ENCODE results near the gene OR7D2.
"Not testable (repeated sequence)": the region's sequence is repeated elsewhere in the genome, so short reads cannot be mapped to it uniquely, and the experiment has no call there.

Gene OR7D2

DNA sequence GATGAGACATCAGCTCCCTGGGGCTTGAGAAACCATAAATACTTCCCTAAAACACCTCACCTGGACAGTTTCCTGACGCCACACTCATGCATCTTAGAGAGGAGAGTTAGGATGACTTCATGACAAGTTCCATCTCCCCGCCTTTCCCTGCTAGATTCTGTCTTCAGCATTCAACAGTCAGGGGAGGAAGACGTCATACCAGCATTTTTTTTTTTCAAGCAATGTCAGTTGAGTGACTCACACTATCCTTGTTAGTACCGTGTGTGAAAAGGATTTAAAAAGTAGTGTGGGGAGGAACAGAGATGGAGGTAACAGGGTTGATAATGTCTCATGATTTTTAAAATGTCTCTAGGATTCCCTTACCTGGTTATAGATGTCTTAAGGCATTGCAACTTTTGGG lies at the start of gene OR7D2:
Gene OR7D2, plus strand, starts transcription at position 79 of the 400 bp plus-strand sequence. CDS start 6,803 bp downstream, outside the sequence.
- no peak for DNase-seq

DNA sequence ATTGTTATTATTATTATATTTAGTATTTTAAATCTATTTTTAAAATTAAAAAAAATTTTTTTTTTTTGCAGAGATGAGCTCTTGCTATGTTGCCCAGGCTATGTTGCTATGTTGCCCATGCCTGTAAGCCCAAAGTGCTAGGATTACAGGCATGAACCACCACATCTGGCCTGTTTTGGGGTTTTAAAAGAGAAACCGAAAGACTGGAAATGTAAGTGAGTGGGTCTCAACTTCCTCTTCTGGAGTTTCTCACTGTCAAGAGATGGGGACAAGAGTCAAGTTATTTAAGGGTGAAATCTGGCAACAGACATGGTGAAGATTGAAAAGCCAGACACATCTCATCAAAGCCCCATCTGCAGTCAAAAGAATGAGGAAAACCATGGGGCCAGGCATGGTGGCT lies 47.8 kb upstream of the OR7D2 start:
- DNase-seq = peak; percentile 5

DNA sequence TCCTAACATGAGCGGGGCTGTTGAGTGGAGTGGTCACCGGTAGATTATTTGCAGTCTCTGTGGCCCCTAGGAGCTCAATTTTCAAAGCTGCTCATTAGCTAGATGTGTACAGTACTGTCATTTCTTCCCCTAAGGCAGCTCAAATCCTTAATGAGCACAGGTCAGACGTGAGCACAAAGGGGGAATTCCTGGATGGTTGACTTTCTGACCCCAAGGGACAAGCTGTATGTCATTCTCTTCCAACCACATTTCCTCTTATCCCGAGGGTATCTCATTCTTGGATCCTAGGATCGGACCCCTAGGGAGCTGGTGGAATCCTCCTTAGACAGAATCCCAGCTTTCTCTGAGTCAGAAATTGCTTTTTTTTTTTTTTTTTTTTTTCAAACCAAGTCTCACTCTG lies 46.4 kb upstream of the OR7D2 start:
- DNase-seq = no peak

DNA sequence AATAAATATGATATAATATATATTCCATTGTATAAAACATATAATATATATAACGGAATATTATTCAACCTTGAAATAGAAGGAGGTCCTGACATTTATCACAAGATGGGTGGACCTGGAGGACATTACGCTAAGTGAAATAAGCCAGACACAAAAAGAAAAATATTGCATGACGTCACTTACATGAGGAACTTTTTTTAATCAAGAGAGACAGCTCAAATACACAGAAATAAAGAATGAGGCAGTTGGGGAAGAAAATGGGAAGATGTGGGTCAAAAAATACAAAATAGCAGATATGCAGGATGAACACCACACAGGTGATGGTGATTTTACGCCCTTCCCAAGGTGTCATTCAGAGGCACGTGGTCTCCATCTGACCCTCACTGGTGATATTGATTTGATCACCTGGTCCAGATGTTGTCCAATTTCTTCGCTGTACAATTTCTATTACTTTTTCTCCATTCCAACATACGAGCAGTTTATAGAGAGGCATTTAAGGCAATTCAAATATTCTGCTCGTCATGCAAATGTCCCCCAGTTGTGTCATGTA lies 39.1 kb upstream of the OR7D2 start:
- DNase-seq = no peak

DNA sequence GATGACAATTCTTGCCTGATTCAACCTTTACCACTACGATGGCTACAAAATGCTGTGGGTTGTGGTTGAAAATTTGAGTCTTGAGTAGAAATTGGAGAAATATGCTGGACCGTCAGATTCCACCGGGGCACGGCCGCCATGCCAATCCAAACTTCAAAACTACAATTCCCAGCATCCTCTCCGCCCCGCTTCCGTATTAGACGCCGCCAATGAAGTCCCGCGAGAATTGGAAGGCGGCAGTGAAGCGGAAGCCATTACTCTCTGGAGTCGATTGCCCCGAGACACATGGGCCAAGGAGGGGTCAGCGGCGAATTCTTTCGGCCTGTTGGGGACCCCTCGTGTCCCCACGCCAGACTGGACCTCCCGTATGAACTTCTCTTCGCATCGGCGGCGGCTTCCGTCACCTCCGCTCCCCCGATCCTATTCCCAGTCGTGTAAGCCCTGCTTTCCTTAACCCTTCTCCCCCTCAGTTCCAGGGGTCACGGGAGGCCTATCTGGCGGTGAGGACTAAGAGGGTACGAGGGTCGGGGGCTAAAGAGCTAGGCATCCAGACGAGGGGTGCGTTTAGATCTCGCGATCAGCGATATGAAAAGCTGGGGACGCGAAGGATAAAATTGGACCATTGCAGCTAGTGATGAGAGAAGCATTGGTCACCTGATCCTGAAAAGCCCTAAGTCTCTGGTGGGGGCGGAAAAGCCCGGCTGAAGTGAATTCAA lies 38.5 kb upstream of the OR7D2 start, which contains the start of gene ZNF317:
Gene ZNF317, plus strand, starts transcription at position 239 of the 716 bp plus-strand sequence. CDS start 15,620 bp downstream, outside the sequence.
- DNase-seq = peak; percentile 94

DNA sequence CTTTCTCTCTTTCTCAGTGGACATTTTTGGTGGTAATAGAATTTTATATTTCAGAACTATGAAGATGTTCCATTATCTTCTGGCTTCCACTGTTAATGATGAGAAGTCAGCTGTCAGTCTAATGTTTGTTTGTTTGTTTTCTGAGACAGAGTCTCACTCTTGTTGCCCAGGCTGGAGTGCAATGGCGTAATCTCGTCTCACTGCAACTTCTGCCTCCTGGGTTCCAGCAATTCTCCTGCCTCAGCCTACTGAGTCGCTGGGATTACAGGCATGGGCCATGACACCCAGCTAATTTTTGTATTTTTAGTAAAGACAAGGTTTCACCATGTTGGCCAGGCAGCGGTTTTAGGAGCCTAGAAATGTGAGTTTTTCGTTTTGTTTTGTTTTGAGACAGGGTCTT lies 33.9 kb upstream of the OR7D2 start:
- no peak for DNase-seq

DNA sequence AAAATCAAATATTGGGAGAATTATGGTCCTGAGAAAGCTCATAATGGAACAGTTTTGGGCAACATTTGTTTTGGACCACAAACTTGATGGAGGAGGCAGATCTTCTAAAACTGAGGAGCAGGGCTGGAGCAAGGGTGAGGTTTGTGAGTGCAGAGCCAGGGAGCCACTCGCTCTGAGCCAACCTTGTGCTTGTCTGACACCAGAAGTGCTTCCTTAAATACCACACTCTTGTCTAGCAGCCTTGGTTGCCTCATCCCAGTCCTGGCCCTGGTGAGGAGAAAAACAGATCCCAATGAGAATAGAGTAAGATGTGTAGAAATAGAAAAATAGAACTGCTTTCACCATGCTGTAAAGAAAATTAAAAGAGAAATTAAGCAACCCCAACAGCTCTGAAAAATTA lies 31.9 kb upstream of the OR7D2 start:
- DNase-seq = no peak

DNA sequence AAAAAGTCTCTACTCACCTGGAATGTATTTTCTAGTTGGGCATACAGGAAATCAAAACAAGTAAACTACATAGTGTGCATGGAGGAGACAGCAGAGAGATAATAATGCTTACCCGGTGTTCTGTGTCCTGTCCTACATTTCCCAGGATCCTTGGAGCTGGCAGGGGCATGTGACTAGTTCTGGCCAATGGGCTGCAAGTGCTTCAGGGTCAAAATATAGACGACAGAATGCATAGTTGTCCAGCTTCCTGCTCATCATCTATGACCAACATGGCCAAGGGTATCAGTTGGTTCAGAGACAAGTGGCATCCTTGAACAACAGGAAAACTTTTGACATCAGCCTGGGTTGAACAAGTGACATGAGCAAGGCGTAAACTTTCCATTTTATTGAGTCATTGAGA lies 30.1 kb upstream of the OR7D2 start:
- DNase-seq = no peak

DNA sequence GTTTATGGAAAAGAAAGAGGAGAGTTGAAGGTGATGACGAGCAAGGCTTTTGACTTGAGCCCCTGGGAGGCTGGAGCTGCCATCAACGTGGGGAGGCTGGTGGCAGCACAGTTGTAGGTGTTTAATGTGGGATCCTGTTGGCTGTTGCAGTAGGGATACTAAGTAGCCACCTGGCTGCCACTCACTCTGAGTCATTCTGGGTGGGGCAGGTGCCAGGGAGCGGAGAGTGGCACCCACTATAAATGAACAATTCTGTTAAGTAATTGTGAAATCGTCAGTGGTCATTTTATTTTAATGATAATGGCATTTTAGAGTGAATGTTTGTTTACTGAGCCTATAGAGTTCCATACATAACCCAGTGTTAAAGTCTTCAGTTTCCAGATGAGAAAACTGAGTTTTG lies 28.8 kb upstream of the OR7D2 start:
- DNase-seq = no peak

DNA sequence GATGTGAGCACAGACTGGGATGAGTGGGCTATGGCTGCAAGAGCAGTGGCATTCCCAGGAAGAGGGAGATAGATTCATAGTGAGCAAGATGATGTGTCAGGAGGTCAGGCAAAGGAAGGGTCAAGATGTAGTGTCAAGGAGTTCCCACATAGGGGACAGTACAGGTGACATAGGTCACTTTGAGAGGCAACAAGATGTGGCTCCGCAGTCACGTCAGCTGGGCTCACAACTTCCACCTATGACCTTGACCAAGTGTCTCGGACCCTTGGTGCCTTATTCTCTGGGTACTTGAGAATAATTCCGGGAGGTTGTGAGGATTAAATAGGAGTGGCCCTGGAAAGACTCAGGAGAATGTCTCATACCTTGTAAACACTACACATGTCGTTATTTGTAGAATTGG lies 28.1 kb upstream of the OR7D2 start:
- no peak for DNase-seq

DNA sequence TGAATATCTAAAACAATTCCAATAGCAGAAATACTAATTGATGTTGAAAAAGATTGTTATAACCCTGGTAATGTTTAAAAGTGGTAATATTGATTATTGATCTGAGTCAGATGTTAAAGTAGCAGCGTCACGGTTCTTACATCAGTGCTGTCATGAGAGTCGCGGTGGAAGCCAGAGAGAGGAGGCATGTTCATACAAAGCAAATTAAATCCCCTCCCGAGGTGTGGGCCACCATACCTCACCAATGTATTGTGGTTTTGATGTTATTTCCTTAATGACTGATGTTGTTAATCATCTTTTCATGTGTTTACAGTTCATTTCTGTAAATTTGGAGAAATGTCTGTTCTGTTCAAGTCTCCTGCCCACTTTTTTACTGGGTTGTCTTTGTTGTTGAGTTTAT lies 27.4 kb upstream of the OR7D2 start:
- peak; percentile 8 for DNase-seq

DNA sequence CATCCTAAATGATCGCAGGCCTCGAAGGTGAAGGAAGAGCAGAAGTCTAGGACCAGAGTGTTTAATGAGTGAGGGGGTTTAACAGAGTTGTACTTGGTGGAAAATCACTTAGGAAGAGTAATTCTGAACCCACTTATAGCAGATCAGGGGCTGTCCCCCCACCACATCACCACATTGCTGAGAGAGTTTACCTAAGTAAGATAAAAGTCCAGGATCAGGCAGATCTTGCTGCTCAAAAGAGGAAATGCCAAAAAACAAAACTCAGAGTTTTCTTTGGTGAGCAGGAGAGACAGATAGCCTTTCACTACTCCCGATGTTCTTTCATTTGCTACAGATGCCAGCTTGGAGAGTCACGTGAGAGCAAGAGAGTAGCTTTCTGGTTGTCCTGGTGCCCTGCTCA lies 23.2 kb upstream of the OR7D2 start:
- DNase-seq = no peak

DNA sequence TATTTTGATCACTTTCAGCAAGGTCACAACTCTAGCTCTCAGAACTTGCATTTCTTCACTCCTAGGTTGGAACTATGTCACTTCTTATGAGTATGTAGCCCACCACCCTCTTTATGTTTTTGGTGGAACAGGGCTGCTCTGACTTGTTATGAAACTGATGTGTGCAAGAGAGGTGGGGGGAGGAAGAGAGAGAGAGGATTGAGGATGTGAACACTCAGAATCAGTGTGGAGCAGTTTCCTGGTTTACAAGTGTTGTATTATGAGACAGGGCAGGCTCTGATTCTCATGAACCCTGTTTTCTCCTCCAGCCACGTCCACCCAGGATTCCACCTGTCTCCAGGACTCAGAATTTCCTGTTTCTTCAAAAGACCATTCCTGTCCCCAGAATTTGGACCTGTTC lies 22.5 kb upstream of the OR7D2 start:
- no peak for DNase-seq

DNA sequence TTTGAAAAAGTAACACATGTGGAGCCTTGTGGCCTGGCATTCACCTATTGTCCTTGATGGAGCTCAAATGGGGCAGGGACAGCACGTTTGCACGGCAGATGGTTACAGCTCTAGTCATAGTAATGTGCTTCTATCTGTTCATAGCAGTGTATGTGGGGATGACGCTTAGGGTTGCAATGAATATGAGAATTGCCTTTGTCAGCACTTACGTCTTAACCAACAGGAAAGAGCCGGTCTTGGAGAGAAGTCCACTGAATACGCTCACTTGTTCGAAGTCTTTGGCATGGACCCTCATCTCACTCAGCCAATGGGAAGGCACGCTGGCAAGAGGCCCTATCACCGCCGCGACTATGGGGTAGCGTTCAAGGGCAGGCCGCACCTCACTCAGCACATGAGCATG lies 18.9 kb upstream of the OR7D2 start:
- DNase-seq = no peak

DNA sequence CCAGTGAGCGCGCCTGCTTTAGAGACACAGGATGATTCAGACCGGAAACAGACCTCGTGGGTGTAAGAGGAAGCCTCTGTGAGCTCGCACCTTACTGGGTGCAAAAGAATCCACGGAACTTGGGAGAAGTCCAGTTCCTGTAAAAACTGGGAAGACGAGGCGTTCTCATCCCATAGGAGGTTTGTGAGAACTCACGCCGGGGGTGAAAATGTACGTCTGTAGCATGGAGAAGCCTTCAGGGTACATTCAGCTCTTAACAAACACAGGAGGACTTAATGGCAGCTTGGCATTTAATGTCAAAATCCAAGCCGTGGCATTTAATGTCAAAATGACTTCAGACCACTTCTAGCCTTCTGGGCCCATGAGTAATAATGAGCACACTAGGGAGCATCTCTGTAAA lies 17.4 kb upstream of the OR7D2 start:
- no peak for DNase-seq

DNA sequence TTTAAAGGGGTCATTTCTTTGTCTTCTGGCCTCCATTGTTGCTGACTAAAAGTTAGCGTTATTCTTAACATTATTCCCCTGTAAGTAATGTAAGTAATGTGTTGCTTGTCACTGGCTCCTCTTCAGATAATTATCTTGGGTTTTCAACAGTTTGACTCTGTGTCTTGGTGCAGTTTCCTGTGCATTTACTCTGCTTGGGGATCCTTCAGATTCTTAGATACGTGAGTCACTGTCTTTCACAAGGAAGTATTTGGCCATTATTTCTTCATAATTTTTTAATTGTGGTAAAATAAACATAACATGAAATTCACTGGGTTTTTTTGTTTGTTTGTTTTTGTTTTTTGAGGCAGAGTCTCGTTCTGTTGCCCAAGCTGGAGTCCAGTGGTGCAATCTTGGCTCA lies 13.5 kb upstream of the OR7D2 start:
- no peak for DNase-seq

DNA sequence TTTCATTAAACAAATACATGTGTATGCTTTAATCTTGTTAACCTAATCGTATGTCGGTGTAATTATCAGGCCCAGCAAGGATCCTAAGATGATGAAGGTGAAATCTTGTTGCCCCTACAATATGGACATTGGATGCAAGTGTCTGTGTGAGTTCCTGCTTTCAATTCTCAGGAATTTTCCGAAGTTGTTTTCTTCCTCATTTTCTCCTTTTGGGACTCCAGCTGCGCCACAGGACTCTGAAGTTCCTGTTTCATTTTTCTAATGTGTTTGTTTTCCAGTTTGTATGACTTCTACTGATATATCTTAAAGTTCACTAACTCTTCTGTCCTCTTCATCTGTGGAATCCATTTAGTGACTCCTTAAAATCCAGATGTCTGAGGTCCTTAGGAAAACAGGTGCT lies 11.9 kb upstream of the OR7D2 start:
- no peak for DNase-seq

DNA sequence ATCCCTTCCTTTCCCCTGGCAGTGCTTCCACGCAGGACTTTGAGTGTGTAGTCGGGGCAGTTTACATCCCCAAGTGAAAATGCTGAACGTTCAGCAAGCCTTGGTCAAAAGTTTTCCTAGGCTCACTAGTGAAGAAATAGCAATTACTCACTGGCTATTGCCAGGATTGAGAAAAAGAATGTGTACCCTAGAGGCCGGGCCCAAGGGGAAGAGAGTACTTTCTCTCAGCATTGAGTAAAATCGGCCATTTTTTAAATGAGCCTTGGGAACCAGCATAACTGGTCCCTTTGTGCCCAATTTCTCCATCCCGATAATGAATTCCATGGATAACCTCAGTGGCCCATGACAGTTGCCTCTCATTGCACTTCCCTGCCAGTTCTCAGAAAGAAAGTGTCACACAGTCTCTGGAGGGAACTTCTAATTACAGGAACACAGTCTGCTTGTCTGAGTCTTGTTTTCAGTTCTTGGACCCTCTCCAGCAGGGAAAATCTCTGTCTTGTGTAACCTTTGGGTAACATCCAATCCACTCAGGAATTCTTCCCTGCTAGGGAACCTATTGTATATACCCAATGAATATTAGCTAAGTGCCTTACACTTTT lies 7.3 kb upstream of the OR7D2 start:
- no peak for DNase-seq

DNA sequence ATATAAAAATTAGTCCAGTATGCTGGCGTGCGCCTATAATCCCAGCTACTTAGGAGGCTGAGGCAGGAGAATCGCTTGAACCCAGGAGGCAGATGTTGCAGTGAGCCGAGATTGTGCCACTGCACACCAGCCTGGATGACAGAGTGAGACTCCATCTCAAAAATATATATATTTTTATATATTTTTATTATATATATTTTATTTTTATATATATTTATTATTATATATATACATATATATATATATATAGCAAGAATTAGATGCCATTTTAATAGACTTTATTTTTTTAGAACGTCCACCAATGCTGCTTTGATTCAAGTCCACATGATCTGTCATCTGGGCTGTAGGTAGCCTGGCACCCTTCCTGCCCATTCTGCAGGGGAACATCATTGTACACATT lies 3.5 kb upstream of the OR7D2 start:
- no peak for DNase-seq

DNA sequence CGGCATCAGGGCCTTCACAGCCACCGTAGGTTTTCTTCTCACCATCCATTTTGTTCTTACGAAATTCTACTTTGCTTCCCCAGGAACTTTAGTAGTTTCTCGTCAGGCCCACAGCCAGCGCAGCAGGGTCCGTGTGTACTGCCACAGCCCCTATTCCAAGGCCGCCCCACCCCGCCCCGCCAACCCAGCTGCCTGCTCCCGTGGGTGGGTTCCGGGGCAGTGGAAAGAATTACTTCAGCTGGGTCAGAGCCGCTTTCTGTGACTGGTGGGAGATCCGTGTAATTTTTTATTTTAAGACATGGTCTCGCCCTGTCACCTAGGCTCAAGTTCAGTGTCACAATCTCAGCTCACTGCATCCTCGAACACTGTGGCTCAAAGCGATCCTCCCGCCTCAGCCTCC lies 4.2 kb downstream of the OR7D2 start:
- DNase-seq = no peak

DNA sequence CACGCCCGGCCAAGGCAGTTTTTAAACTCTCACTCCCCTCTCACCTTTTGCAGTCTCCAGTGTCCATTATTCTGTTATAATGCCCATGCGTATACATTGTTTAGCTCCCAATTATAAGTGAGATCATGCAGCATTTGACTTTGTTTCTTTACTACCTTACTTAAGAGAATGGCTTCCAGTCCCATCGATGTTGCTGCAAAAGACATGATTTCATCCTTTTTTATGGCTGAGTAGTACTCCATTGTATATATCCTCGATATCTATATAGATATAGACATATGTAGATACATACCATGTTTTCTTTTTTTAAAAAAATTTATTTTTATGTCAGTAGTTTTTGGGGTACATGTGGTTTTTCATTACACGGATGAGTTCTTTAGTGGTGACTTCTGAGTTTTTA lies 8.4 kb downstream of the OR7D2 start:
- no peak for DNase-seq

DNA sequence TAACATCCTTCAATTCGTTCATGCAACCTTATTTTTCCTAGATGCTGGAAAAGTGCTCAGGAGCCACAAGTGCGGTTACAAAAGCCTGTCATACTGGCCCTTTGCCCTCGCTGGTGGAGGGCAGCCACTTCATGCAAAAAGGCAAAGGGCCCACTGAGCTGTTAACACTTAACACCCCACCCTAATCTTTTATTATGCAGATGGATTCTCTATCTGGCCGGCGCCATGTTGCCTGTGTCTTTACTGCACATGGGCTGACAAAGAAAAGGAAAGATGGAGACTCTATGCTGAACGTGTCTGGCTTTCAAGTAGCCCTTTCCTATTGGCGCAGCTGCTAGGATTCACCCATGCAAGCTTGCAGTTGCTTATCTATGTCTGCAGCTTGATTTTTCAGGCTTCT lies 10.8 kb downstream of the OR7D2 start:
- no peak for DNase-seq

DNA sequence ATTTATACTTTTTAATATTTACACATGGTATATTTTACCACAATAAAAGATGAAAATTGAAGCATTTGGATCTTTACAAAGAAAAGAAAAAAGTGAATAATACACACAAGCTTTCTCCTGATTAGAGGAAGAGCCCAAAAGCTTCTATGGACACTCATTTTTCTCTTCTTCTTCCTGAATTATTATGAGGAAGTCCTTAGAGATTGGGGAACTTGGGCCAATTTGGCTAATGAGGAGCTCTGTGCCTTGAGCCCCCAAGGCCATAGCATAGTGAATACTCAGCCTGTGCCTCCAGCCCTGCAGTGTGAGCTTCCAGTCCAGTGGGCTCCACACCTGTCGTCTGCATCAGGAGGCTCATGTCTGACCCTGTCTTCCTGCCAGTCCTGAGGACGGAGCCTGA lies 19.3 kb downstream of the OR7D2 start:
- DNase-seq = not testable (repeated sequence)

DNA sequence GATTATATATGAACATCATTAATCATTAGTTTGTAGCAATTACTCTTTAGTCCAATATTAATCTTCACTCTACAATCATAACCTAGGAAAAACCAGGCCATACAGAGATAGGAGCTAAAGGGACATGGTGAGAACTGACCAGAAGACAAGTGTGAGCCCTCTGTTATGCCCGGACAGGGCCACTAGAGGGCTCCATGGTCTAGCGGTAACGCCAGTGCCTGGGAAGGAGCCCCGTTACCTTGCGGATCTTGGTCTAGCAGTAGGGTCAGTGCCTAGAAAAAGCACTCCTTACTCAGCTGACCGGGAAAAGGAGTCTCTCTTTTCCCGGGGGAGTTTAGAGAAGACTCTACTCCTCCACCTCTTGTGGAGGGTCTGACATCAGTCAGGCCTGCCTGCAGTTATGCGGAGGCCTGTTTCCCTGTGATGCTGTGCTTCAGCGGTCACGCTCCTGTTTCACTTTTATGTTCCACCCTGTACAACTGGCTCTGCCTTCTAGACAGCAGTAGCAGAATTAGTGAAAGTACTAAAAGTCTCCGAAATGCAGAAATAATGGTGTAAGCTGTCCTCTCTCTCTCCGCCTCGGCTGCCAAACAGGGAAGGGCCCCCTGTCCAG lies 26.8 kb downstream of the OR7D2 start:
- DNase-seq = peak; percentile 65
